Neuron (in vitro differentiated cells): Measurements from ENCODE around the gene SPRYD7.
"Not testable (repeated sequence)": the region's sequence is repeated elsewhere in the genome, so short reads cannot be mapped to it uniquely, and the experiment has no call there.

ENCODE experiments used
- H2AFZ ChIP-seq: one replicate; pipeline ENCODE4 v1.6.1; 2013; ENCODE audit warnings: low read depth, mild to moderate bottlenecking, inconsistent platforms, low read length, moderate library complexity
- H3K27me3 ChIP-seq: one replicate; pipeline ENCODE4 v1.6.1; 2013; ENCODE audit warnings: low read length; ENCODE audit not compliant: insufficient read depth
- H3K36me3 ChIP-seq: one replicate; pipeline ENCODE4 v1.6.1; 2013; ENCODE audit warnings: low read length; ENCODE audit not compliant: insufficient read depth
- H3K4me1 ChIP-seq: one replicate; pipeline ENCODE4 v1.6.1; 2013; ENCODE audit warnings: low read length; ENCODE audit not compliant: insufficient read depth
- H3K4me3 ChIP-seq: 2 replicates; pipeline ENCODE4 v1.5.1; 2013; ENCODE audit warnings: mild to moderate bottlenecking, low read length, moderate library complexity
- H3K9me3 ChIP-seq: one replicate; pipeline ENCODE4 v1.6.1; 2013; ENCODE audit warnings: low read length

Gene SPRYD7

GRCh38 chr13:49920969-49921368 is 15.2 kb downstream of the SPRYD7 start:
- not testable (repeated sequence) for H3K4me3 ChIP-seq, H3K4me1 ChIP-seq, H3K9me3 ChIP-seq, H2AFZ ChIP-seq, H3K27me3 ChIP-seq
- H3K36me3 ChIP-seq = peaks cover 19% of the 10 kb centered on the region

GRCh38 chr13:49918106-49918505 is 18.0 kb downstream of the SPRYD7 start:
- H3K4me3 ChIP-seq, H3K27me3 ChIP-seq, H2AFZ ChIP-seq, H3K9me3 ChIP-seq, H3K4me1 ChIP-seq: not testable (repeated sequence)
- H3K36me3 ChIP-seq = peaks cover 17% of the 10 kb centered on the region

- H3K36me3 ChIP-seq = peaks cover 11% of the 10 kb centered on the region
- no peaks in the 10 kb centered on the region for H3K9me3 ChIP-seq
- H3K4me3 ChIP-seq = no peak overlapping the region
- no peaks in the 10 kb centered on the region for H3K4me1 ChIP-seq
- no peak overlapping the region for H2AFZ ChIP-seq
- no peaks in the 10 kb centered on the region for H3K27me3 ChIP-seq
Observed at GRCh38 chr13:49914947-49915346, 21.2 kb downstream of the SPRYD7 start.

GRCh38 chr13:49908637-49909036 is 27.5 kb downstream of the SPRYD7 start:
- Histone ChIP-seq H3K27me3 (no peaks in the 10 kb centered on the region), H3K9me3 (no peaks in the 10 kb centered on the region), H2AFZ (no peak overlapping the region), H3K4me3 (no peak overlapping the region), H3K4me1 (no peaks in the 10 kb centered on the region), H3K36me3 (no peaks in the 10 kb centered on the region)

GRCh38 chr13:49904729-49905456 is 31.2 kb downstream of the SPRYD7 start:
- no peaks in the 10 kb centered on the region for H3K9me3 ChIP-seq

GRCh38 chr13:49898792-49899191 is 37.3 kb downstream of the SPRYD7 start:
- Histone ChIP-seq H3K9me3 (no peaks in the 10 kb centered on the region), H3K4me3 (no peak overlapping the region), H3K27me3 (no peaks in the 10 kb centered on the region), H2AFZ (no peak overlapping the region), H3K4me1 (no peaks in the 10 kb centered on the region), H3K36me3 (no peaks in the 10 kb centered on the region)

More at GRCh38 chr13:49904729-49905456, 31.2 kb downstream of the SPRYD7 start:
- Histone ChIP-seq H3K4me3 (no peak overlapping the region), H2AFZ (no peak overlapping the region), H3K27me3 (no peaks in the 10 kb centered on the region), H3K4me1 (no peaks in the 10 kb centered on the region), H3K36me3 (no peaks in the 10 kb centered on the region)

- H3K4me1 ChIP-seq = no peaks in the 10 kb centered on the region
- no peaks in the 10 kb centered on the region for H3K27me3 ChIP-seq
- H3K9me3 ChIP-seq = no peaks in the 10 kb centered on the region
- H3K36me3 ChIP-seq = no peaks in the 10 kb centered on the region
- H2AFZ ChIP-seq = no peak overlapping the region
- H3K4me3 ChIP-seq = no peak overlapping the region
Observed at GRCh38 chr13:49897713-49898112, 38.4 kb downstream of the SPRYD7 start.

GRCh38 chr13:49895826-49896225 is 40.3 kb downstream of the SPRYD7 start:
- H3K36me3 ChIP-seq = no peaks in the 10 kb centered on the region
- H3K4me3 ChIP-seq = no peak overlapping the region
- no peaks in the 10 kb centered on the region for H3K4me1 ChIP-seq
- H3K27me3 ChIP-seq = no peaks in the 10 kb centered on the region
- H2AFZ ChIP-seq = no peak overlapping the region
- no peaks in the 10 kb centered on the region for H3K9me3 ChIP-seq

- no peak overlapping the region for H3K4me3 ChIP-seq
- no peaks in the 10 kb centered on the region for H3K36me3 ChIP-seq
- no peaks in the 10 kb centered on the region for H3K4me1 ChIP-seq
- no peaks in the 10 kb centered on the region for H3K9me3 ChIP-seq
- H2AFZ ChIP-seq = no peak overlapping the region
- no peaks in the 10 kb centered on the region for H3K27me3 ChIP-seq
Observed at GRCh38 chr13:49893591-49893990, 42.5 kb downstream of the SPRYD7 start.

- H3K9me3 ChIP-seq = no peaks in the 10 kb centered on the region
- H3K4me3 ChIP-seq = no peak overlapping the region
- no peaks in the 10 kb centered on the region for H3K36me3 ChIP-seq
- H2AFZ ChIP-seq = no peak overlapping the region
- H3K4me1 ChIP-seq = no peaks in the 10 kb centered on the region
- no peaks in the 10 kb centered on the region for H3K27me3 ChIP-seq
Observed at GRCh38 chr13:49890376-49890775, 45.8 kb downstream of the SPRYD7 start.

- Histone ChIP-seq H2AFZ (no peak overlapping the region), H3K27me3 (no peaks in the 10 kb centered on the region), H3K36me3 (no peaks in the 10 kb centered on the region), H3K9me3 (peaks cover 5% of the 10 kb centered on the region), H3K4me3 (no peak overlapping the region), H3K4me1 (no peaks in the 10 kb centered on the region)
Observed at GRCh38 chr13:49878682-49879081, 57.5 kb downstream of the SPRYD7 start.

GRCh38 chr13:49877629-49878218 is 58.4 kb downstream of the SPRYD7 start:
- peaks cover 7% of the 10 kb centered on the region for H3K9me3 ChIP-seq
- no peaks in the 10 kb centered on the region for H3K36me3 ChIP-seq
- no peaks in the 10 kb centered on the region for H3K27me3 ChIP-seq
- no peak overlapping the region for H2AFZ ChIP-seq
- H3K4me1 ChIP-seq = no peaks in the 10 kb centered on the region
- no peak overlapping the region for H3K4me3 ChIP-seq

- H2AFZ ChIP-seq = no peak overlapping the region
- H3K4me1 ChIP-seq = no peaks in the 10 kb centered on the region
- H3K9me3 ChIP-seq = peaks cover 6% of the 10 kb centered on the region
- no peaks in the 10 kb centered on the region for H3K36me3 ChIP-seq
- H3K4me3 ChIP-seq = no peak overlapping the region
- H3K27me3 ChIP-seq = no peaks in the 10 kb centered on the region
Observed at GRCh38 chr13:49874430-49874829, 61.7 kb downstream of the SPRYD7 start.

- no peaks in the 10 kb centered on the region for H3K36me3 ChIP-seq
- H3K4me1 ChIP-seq = no peaks in the 10 kb centered on the region
Observed at GRCh38 chr13:49869519-49869918, 66.6 kb downstream of the SPRYD7 start.

More at GRCh38 chr13:49869519-49869918, 66.6 kb downstream of the SPRYD7 start:
- no peak overlapping the region for H3K4me3 ChIP-seq
- no peaks in the 10 kb centered on the region for H3K27me3 ChIP-seq
- no peak overlapping the region for H2AFZ ChIP-seq
- H3K9me3 ChIP-seq = peaks cover 5% of the 10 kb centered on the region
